GM06990 (cell line): ENCODE measurements around the gene GPHN.

Experiments used
- DNase-seq: peaks from one replicate; pipeline ENCODE4 v3.0.0-alpha.2; 2011; ENCODE audit not compliant: insufficient read length; ENCODE audit errors: extremely low read depth
- H3K27me3 ChIP-seq: replicated peaks from 2 replicates; pipeline ENCODE4 v1.6.0; 2011; ENCODE audit warnings: low read length; ENCODE audit not compliant: control insufficient read depth, insufficient read depth
- H3K36me3 ChIP-seq: 2 replicates; pipeline ENCODE4 v1.5.1; 2011; ENCODE audit warnings: low read length; ENCODE audit not compliant: control insufficient read depth, insufficient read depth
- H3K4me3 ChIP-seq: replicated peaks from 2 replicates; pipeline ENCODE4 v1.5.1; 2011; ENCODE audit warnings: low read depth, mild to moderate bottlenecking, control low read depth, low read length
- TF ChIP-seq, protein P1 (sequence below): IDR thresholded peaks from 2 replicates; pipeline ENCODE4 v1.5.1; 2011; ENCODE audit warnings: low read length, control low read depth, mild to moderate bottlenecking, inconsistent platforms; ENCODE audit not compliant: insufficient read depth, poor library complexity, severe bottlenecking

The GPHN gene

DNA sequence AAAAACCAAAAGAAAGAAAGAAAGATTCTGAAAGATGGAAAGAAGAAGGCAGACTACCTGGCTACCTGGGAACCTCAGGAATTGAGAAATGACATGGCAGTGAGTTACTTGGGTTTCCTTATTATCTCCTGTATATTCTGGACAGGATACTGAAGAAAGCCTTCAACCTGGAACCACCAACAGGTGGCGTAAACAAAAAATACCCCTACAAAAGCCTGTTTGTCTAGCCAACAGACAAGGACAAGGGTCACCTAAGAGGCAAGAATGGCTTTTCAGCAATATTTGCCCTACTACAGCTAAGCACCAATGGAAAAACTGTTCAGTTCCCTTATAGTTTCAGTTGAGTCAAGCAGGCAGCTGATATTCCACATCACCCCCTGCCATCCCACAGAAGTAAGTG lies 274.9 kb downstream of the GPHN start:
- H3K27me3 ChIP-seq, result no peaks in the 10 kb centered on the region
- TF ChIP-seq, protein P1, sequence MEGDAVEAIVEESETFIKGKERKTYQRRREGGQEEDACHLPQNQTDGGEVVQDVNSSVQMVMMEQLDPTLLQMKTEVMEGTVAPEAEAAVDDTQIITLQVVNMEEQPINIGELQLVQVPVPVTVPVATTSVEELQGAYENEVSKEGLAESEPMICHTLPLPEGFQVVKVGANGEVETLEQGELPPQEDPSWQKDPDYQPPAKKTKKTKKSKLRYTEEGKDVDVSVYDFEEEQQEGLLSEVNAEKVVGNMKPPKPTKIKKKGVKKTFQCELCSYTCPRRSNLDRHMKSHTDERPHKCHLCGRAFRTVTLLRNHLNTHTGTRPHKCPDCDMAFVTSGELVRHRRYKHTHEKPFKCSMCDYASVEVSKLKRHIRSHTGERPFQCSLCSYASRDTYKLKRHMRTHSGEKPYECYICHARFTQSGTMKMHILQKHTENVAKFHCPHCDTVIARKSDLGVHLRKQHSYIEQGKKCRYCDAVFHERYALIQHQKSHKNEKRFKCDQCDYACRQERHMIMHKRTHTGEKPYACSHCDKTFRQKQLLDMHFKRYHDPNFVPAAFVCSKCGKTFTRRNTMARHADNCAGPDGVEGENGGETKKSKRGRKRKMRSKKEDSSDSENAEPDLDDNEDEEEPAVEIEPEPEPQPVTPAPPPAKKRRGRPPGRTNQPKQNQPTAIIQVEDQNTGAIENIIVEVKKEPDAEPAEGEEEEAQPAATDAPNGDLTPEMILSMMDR, result no peak
- no peak for DNase-seq

DNA sequence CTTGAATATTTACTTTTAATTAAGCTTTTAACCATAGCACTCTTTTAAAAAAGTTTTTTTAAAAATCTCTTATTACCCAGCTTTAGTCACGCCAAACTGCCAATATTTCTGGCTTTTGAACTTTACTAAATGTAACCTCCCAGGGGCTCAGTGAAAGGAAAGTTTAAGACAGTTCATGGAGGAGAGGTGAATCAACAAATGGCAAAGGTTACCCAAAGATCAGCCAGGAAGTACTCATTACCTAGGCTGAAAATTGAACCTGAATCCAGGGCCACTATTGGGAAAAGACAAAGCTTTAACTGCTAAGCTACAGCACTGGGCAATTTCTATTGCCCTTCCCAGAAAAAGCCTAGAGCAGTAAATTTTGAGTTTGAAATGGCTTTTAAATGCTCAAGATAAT lies 282.2 kb downstream of the GPHN start:
- TF ChIP-seq, protein P1, result no peak
- no peak overlapping the region for H3K4me3 ChIP-seq
- no peaks in the 10 kb centered on the region for H3K27me3 ChIP-seq

More for the DNA sequence above, 274.9 kb downstream of the GPHN start:
- Histone ChIP-seq H3K36me3 (no peaks in the 10 kb centered on the region; the same call in 1 of the 2 replicates), H3K4me3 (no peak overlapping the region)

DNA sequence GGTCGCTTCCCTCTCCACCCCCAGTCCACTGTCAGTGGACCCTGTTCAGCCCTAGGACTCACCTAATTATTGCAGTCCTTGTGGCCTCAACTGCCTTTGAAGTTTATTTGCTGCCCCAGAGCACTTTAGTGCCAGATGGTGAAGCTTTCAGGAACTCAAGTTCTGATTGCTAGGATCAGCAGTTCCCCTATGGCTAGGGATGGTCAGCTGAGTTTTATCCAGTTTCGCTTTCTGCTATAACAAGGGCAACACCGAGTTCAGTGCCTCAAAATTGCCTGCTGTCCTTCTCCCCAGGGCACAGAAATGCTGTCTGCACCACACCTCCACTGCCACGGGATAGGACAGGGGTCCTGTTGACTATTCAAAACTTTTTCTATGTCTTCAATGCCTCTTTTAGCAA lies 295.0 kb downstream of the GPHN start:
- TF ChIP-seq, protein P1, result no peak
- Histone ChIP-seq H3K36me3 (no peaks in the 10 kb centered on the region), H3K4me3 (no peak overlapping the region), H3K27me3 (no peaks in the 10 kb centered on the region)
- no peak for DNase-seq

More for the DNA sequence above, 282.2 kb downstream of the GPHN start:
- no peak for DNase-seq
- H3K36me3 ChIP-seq, result no peaks in the 10 kb centered on the region

DNA sequence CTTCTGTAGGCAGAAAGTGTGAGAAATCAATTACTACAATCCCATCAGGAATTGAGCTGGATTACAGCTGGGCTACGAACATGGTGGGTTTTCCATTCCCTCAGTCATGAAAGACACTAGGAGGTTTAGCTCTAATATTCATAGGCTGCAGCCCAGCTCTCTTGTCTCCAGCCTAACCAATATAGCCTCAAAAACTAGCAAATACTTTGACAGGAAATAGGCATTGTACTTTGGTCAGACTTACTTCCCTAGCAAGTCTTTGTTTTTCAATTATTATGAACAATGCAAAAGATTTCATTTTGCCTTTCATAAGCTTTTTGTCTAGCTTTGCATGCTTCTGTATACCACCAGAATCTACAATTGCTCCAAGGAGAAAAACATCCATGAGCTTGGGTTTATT lies 296.2 kb downstream of the GPHN start:
- Histone ChIP-seq H3K4me3 (no peak overlapping the region), H3K27me3 (no peaks in the 10 kb centered on the region), H3K36me3 (no peaks in the 10 kb centered on the region)
- no peak for DNase-seq
- TF ChIP-seq, protein P1, result no peak

DNA sequence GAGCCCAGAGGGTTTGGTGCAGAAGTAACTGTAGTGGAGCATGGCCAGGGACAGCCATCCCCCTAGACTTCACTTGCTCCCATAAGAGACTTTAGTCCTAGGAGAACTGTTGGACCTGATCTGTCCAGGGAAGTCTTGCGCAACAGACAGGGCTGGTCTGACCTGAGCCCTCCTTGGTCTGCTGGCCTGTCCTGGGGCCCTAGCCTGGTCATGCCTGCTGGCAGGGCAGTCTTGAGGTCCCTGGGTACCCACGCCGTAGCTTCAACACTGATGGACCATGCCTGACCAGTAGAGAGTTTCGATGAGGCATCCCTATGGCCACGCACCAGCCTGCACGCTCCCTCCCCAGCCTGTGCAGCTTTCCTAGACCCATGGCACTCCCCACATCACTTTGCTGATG lies 305.7 kb downstream of the GPHN start:
- TF ChIP-seq, protein P1, result no peak
- no peak overlapping the region for H3K4me3 ChIP-seq
- H3K36me3 ChIP-seq, result peaks cover 12% of the 10 kb centered on the region
- H3K27me3 ChIP-seq, result no peaks in the 10 kb centered on the region
- DNase-seq, result no peak

DNA sequence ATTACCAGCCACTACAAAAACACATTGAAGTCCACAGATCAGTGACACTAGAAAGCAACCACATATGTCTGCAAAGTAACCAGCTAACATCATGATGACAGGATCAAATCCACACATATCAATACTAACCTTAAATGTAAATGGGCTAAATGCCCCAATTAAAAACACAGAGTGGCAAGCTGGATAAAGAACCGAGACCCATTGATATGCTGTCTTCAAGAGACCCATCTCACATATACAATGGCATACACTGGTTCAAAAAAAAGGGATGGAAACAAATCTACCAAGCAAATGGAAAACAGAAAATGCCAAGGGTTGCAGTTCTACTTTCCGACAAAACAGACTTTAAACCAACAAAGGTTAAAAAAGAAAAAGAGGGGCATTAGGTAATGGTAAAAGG lies 307.7 kb downstream of the GPHN start:
- TF ChIP-seq, protein P1, result no peak
- H3K27me3 ChIP-seq, result no peaks in the 10 kb centered on the region
- peaks cover 12% of the 10 kb centered on the region for H3K36me3 ChIP-seq
- no peak for DNase-seq
- H3K4me3 ChIP-seq, result no peak overlapping the region
